LNCaP clone FGC (cell line): ENCODE results near the gene ID2.

ENCODE experiments used
- DNase-seq: peaks from one replicate; pipeline ENCODE4 v3.0.0-alpha.2; 2011; ENCODE audit warnings: low read depth
- H3K4me3 ChIP-seq: 2 replicates; pipeline ENCODE4 v1.5.1; 2011; ENCODE audit warnings: mild to moderate bottlenecking, low read depth, low read length, control low read depth
- CTCF ChIP-seq: IDR thresholded peaks from 2 replicates; pipeline ENCODE4 v1.5.1; 2012; ENCODE audit warnings: mild to moderate bottlenecking; ENCODE audit not compliant: control insufficient read depth, insufficient read depth; ENCODE audit errors: extremely low read depth

Gene ID2

GRCh38 chr2:8643250-8643995, 38.4 kb upstream of the ID2 start:
- DNase-seq = no peak
- no peak overlapping the region for H3K4me3 ChIP-seq
- TF ChIP-seq CTCF = no peak

DNA sequence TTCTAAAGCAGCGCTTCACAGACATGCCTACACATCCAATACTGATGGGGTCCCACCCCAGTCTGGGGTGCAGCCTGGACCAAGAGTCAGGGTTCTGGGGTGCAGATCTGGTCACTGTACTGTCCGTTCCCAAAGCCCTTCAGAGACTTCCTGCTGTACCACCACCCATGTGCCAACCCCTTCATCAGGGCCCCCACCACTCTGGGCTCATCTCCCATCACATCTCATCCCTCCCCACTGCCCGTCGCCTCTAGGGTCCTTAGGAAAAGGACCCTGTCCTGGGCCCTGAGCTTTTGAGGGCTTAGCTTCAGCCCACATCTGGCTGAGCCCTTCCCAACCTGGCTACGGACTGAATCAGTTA, 37.9 kb upstream of the ID2 start:
- no peak for TF ChIP-seq CTCF
- no peak for DNase-seq

DNA sequence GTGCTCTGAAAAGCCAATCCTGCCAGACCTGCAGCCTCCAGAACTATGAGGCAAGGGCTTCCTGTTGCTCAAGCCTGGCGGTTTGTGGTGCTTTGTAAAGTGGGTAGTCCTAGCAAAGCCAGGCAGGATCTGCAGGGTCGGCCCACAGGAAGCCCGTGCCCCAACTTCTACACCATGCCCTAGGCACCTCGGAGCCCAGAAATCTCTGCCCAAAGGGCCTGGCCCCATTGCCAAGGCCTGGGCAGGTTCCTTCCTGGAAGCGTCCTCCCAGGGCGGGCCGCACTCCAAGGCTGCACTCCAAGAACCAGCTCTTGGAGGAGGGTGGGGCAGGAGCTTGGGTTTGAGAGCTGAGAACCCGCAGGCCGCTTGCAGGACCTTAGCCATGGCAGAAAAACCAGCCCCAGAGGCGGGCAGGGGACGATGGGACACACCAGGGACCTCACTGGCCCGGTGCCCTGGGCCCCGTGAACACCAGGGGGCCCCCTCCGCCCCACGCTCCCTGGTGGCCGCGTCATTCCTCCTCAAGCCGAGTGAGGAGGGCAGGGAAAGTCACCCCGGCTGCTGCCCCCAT, 37.2 kb upstream of the ID2 start:
- TF ChIP-seq CTCF = 0 out of 2 replicates have a peak, but pooled peaks have one; percentile 0
- DNase-seq = no peak
- no peak overlapping the region for H3K4me3 ChIP-seq

More for the DNA sequence above, 37.9 kb upstream of the ID2 start:
- no peak overlapping the region for H3K4me3 ChIP-seq

- no peak for TF ChIP-seq CTCF
- H3K4me3 ChIP-seq = no peak overlapping the region
- DNase-seq = no peak
Measured at GRCh38 chr2:8645176-8645831, 36.6 kb upstream of the ID2 start.

GRCh38 chr2:8646731-8647461, 35.0 kb upstream of the ID2 start:
- no peak overlapping the region for H3K4me3 ChIP-seq
- no peak for TF ChIP-seq CTCF
- no peak for DNase-seq

DNA sequence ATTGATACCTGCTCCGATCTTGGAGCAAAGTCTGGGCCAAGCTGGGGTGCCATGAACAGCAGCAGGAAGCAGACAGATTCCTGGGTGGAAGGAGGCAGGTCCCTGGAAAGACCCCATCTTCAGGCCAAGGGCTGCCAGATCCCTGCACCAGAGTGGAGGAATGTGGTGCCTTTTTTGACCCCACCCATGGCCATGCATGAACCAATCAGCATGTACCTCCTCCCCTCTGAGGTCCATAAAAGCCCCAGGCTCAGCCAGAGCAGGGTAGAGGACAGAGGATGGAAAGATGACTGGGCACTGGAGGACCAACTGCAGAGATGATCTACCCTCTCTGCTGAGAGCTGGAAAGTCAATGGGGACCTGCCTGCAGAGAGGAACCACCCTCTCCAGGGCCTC, 34.4 kb upstream of the ID2 start:
- no peak for TF ChIP-seq CTCF
- no peak overlapping the region for H3K4me3 ChIP-seq
- DNase-seq = no peak
